MM.1S (cell line): ENCODE measurements around the gene LRFN2.

ENCODE experiments used
- DNase-seq: peaks from one replicate; pipeline ENCODE4 v3.0.0-alpha.2; 2015
- H2AFZ ChIP-seq: fragments of 300-600 bp; sonication (generic); 2 replicates; pipeline ENCODE4 v1.6.0; 2016; ENCODE audit warnings: antibody characterized with exemption, low read length
- H3F3A ChIP-seq: fragments of 300-600 bp; sonication (generic); 2 replicates; pipeline ENCODE4 v1.6.1; 2016; ENCODE audit warnings: mild to moderate bottlenecking, antibody characterized with exemption, low read length, moderate library complexity, mixed read lengths; ENCODE audit not compliant: insufficient read depth
- H3K27ac ChIP-seq: fragments of 300-600 bp; sonication (generic); 2 replicates; pipeline ENCODE4 v1.5.1; 2016; ENCODE audit warnings: mild to moderate bottlenecking, low read length
- H3K27me3 ChIP-seq: fragments of 300-600 bp; sonication (generic); replicated peaks from 2 replicates; pipeline ENCODE4 v1.6.0; 2016; ENCODE audit warnings: low read length; ENCODE audit not compliant: insufficient read depth
- H3K36me3 ChIP-seq: fragments of 300-600 bp; sonication (generic); replicated peaks from 2 replicates; pipeline ENCODE4 v1.6.1; 2016; ENCODE audit warnings: mild to moderate bottlenecking, low read length, mixed read lengths; ENCODE audit not compliant: insufficient read depth
- H3K4me1 ChIP-seq: fragments of 300-600 bp; sonication (generic); 2 replicates; pipeline ENCODE4 v1.6.1; 2016; ENCODE audit warnings: low read length, mixed read lengths
- H3K4me2 ChIP-seq: fragments of 300-600 bp; sonication (generic); 2 replicates; pipeline ENCODE4 v1.6.0; 2016; ENCODE audit warnings: low read depth, low read length
- H3K4me3 ChIP-seq: fragments of 300-600 bp; sonication (generic); 2 replicates; pipeline ENCODE4 v1.5.1; 2016; ENCODE audit warnings: low read length, mixed read lengths
- H3K79me2 ChIP-seq: fragments of 300-600 bp; sonication (generic); 2 replicates; pipeline ENCODE4 v1.6.1; 2016; ENCODE audit warnings: mixed run types, low read length, mixed read lengths
- H3K9ac ChIP-seq: fragments of 300-600 bp; sonication (generic); 2 replicates; pipeline ENCODE4 v1.6.1; 2016; ENCODE audit warnings: low read length, mixed read lengths
- H3K9me2 ChIP-seq: fragments of 300-600 bp; sonication (generic); replicated peaks from 2 replicates; pipeline ENCODE4 v1.6.1; 2016; ENCODE audit warnings: mild to moderate bottlenecking, low read length, mixed read lengths; ENCODE audit not compliant: insufficient read depth
- H3K9me3 ChIP-seq: fragments of 300-600 bp; sonication (generic); replicated peaks from 2 replicates; pipeline ENCODE4 v1.6.1; 2016; ENCODE audit warnings: mild to moderate bottlenecking, low read length, mixed read lengths; ENCODE audit not compliant: insufficient read depth
- H4K20me1 ChIP-seq: fragments of 300-600 bp; sonication (generic); 2 replicates; pipeline ENCODE4 v1.6.1; 2016; ENCODE audit warnings: mild to moderate bottlenecking, low read length, moderate library complexity, mixed read lengths; ENCODE audit not compliant: insufficient read depth
- CTCF ChIP-seq: fragments of 300-600 bp; sonication (generic); IDR thresholded peaks from 2 replicates; pipeline ENCODE4 v1.5.1; 2016; ENCODE audit warnings: antibody characterized with exemption, low read length, mixed read lengths
- EZH2 ChIP-seq: fragments of 300-600 bp; sonication (generic); optimal IDR thresholded peaks from 2 replicates; pipeline ENCODE3; 2017; ENCODE audit warnings: low read depth, mild to moderate bottlenecking, antibody characterized with exemption, low read length, mixed read lengths
- EZH2phosphoT487 ChIP-seq: fragments of 300-600 bp; sonication (generic); IDR thresholded peaks from 2 replicates; pipeline ENCODE4 v1.6.1; 2018; ENCODE audit warnings: antibody characterized with exemption, low read length

The LRFN2 gene

GRCh38 chr6:40461643-40462042 is 125.5 kb downstream of the LRFN2 start:
- H3K4me3 ChIP-seq, result no peak overlapping the region
- H3K4me2 ChIP-seq, result no peak overlapping the region
- no peaks in the 10 kb centered on the region for H3K36me3 ChIP-seq
- H3K4me1 ChIP-seq, result no peaks in the 10 kb centered on the region
- no peak for TF ChIP-seq CTCF
- TF ChIP-seq EZH2phosphoT487, result no peak
- no peak for TF ChIP-seq EZH2
- H3K27ac ChIP-seq, result no peak overlapping the region
- no peaks in the 10 kb centered on the region for H3K79me2 ChIP-seq
- no peaks in the 10 kb centered on the region for H3K9me3 ChIP-seq
- H3K27me3 ChIP-seq, result no peaks in the 10 kb centered on the region
- no peak for DNase-seq
- H4K20me1 ChIP-seq, result no peaks in the 10 kb centered on the region
- no peaks in the 10 kb centered on the region for H3K9me2 ChIP-seq
- no peak overlapping the region for H3K9ac ChIP-seq
- H3F3A ChIP-seq, result no peaks in the 10 kb centered on the region
- no peak overlapping the region for H2AFZ ChIP-seq

- no peak for TF ChIP-seq EZH2
- no peak for TF ChIP-seq EZH2phosphoT487
- no peak for TF ChIP-seq CTCF
Observed at GRCh38 chr6:40460380-40460779, 126.8 kb downstream of the LRFN2 start.

GRCh38 chr6:40457261-40457660 is 129.9 kb downstream of the LRFN2 start:
- Histone ChIP-seq H2AFZ (no peak overlapping the region), H3K4me1 (no peaks in the 10 kb centered on the region), H3K4me2 (no peak overlapping the region), H3K79me2 (no peaks in the 10 kb centered on the region), H3K4me3 (no peak overlapping the region), H3K9ac (no peak overlapping the region), H3F3A (no peaks in the 10 kb centered on the region), H3K27me3 (no peaks in the 10 kb centered on the region), H3K36me3 (no peaks in the 10 kb centered on the region), H3K9me3 (no peaks in the 10 kb centered on the region), H3K9me2 (no peaks in the 10 kb centered on the region), H3K27ac (no peak overlapping the region), H4K20me1 (no peaks in the 10 kb centered on the region)
- no peak for TF ChIP-seq EZH2phosphoT487
- no peak for TF ChIP-seq CTCF
- DNase-seq, result no peak

More at GRCh38 chr6:40460380-40460779, 126.8 kb downstream of the LRFN2 start:
- H3K36me3 ChIP-seq, result no peaks in the 10 kb centered on the region
- H3K9me2 ChIP-seq, result no peaks in the 10 kb centered on the region
- no peak overlapping the region for H3K4me3 ChIP-seq
- H3K27ac ChIP-seq, result no peak overlapping the region
- no peak overlapping the region for H3K9ac ChIP-seq
- H3K9me3 ChIP-seq, result no peaks in the 10 kb centered on the region
- no peaks in the 10 kb centered on the region for H4K20me1 ChIP-seq
- no peak for DNase-seq
- no peaks in the 10 kb centered on the region for H3K27me3 ChIP-seq
- H2AFZ ChIP-seq, result no peak overlapping the region
- no peak overlapping the region for H3K4me2 ChIP-seq
- H3F3A ChIP-seq, result no peaks in the 10 kb centered on the region
- no peaks in the 10 kb centered on the region for H3K79me2 ChIP-seq
- H3K4me1 ChIP-seq, result no peaks in the 10 kb centered on the region
